ENCODE data around the gene UBE2M.
"Not testable (repeated sequence)": the region's sequence is repeated elsewhere in the genome, so short reads cannot be mapped to it uniquely, and the experiment has no call there.

The UBE2M gene

GRCh38 chr19:58543826-58544590 is 14.4 kb downstream of the UBE2M start, which contains the start of gene TRIM28:
Gene TRIM28, plus strand, starts transcription at chr19:58544064. Its CDS starts 694 bp downstream, at chr19:58544758.
- DNase-seq = peak; percentile 98

- not testable (repeated sequence) for DNase-seq
Observed at GRCh38 chr19:58542641-58543372, 15.6 kb downstream of the UBE2M start.

GRCh38 chr19:58539169-58539559 is 19.2 kb downstream of the UBE2M start:
- DNase-seq = not testable (repeated sequence)

GRCh38 chr19:58538257-58539168 is 19.9 kb downstream of the UBE2M start:
- DNase-seq = peak; percentile 90

GRCh38 chr19:58536852-58537798 is 21.3 kb downstream of the UBE2M start:
- no peak for DNase-seq

GRCh38 chr19:58535857-58536256 is 22.6 kb downstream of the UBE2M start:
- DNase-seq = no peak

- no peak for DNase-seq
Observed at GRCh38 chr19:58531034-58531840, 27.2 kb downstream of the UBE2M start.

- no peak for DNase-seq
Observed at GRCh38 chr19:58529405-58529804, 29.0 kb downstream of the UBE2M start.

- no peak for DNase-seq
Observed at GRCh38 chr19:58522709-58523108, 35.7 kb downstream of the UBE2M start.

GRCh38 chr19:58521651-58522050 is 36.8 kb downstream of the UBE2M start:
- DNase-seq = no peak

- DNase-seq = no peak
Observed at GRCh38 chr19:58520257-58520599, 38.2 kb downstream of the UBE2M start.

GRCh38 chr19:58519355-58520256 is 38.8 kb downstream of the UBE2M start, which contains the start of gene ZBTB45:
Gene ZBTB45, minus strand, starts transcription at chr19:58519810. Its CDS starts 2,137 bp downstream, at chr19:58517673.
- peak; percentile 94 for DNase-seq

GRCh38 chr19:58519087-58519354 is 39.4 kb downstream of the UBE2M start:
- DNase-seq = no peak

- DNase-seq = no peak
Observed at GRCh38 chr19:58518256-58519086, 39.9 kb downstream of the UBE2M start.

- DNase-seq = no peak
Observed at GRCh38 chr19:58516964-58517833, 41.2 kb downstream of the UBE2M start.

GRCh38 chr19:58516246-58516836 is 42.1 kb downstream of the UBE2M start:
- DNase-seq = no peak

GRCh38 chr19:58515259-58515658 is 43.2 kb downstream of the UBE2M start:
- DNase-seq = no peak

All from right kidney (tissue), 1 donor.